Measurements from ENCODE around the gene PNPO. TPM values are rescaled to one million over a fixed set of nuclear protein-coding genes. Genes with fewer than 3 reads are reported as not detected.

Gene PNPO
- total RNA-seq, 1 experiment from 2014 or later = 57.5 TPM

DNA sequence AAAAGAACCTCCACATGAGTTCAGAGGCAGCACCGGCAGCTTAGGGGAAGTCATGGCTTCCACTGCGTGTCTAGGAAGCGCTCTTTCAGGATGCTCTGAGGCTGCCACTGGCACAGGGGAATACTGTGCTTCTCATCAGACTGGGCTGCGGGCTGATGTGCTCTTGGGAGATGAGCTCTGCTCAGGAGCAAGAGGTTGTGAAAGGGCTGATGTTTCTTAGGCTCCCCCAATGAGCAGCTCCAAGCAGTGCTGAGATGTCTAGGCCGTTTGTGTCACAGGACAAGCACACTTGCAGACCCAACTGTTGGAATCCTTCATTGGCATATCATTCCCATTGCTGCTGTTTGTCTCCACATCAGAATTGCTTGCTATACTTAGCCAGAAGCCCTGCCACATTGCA lies 41.7 kb upstream of the PNPO start:
- H3K27ac ChIP-seq (ENCODE audit: low read length) = no peak overlapping the region
- ChIA-PET CTCF (no interaction called here), POLR2A (ENCODE audit: unreplicated experiment) (no interaction called here)
- no peaks in the 10 kb centered on the region for H3K27me3 ChIP-seq (ENCODE audit: low read length)
- no peaks in the 10 kb centered on the region for H3K9me3 ChIP-seq (ENCODE audit: low read length)
- peaks cover 16% of the 10 kb centered on the region for H3K4me1 ChIP-seq (ENCODE audit: insufficient read depth, low read length)
- H3K9ac ChIP-seq (ENCODE audit: low read length) = no peak overlapping the region
- no peak overlapping the region for H3K4me3 ChIP-seq (ENCODE audit: low read length)
- no peaks in the 10 kb centered on the region for H3K36me3 ChIP-seq (ENCODE audit: low read depth, low read length)
- no TSS peak for BruUV-seq (replicated peaks)
- no peaks in the 10 kb centered on the region for H3F3A ChIP-seq (ENCODE audit: low read length, unreplicated experiment)
- no peaks in the 10 kb centered on the region for H4K20me1 ChIP-seq (ENCODE audit: low read length)
- DNase-seq (no peak), ATAC-seq (no peak)
- H2AFZ ChIP-seq (ENCODE audit: low read length) = no peak overlapping the region
- H3K4me2 ChIP-seq (ENCODE audit: low read length) = no peak overlapping the region
- TF ChIP-seq, protein P1, sequence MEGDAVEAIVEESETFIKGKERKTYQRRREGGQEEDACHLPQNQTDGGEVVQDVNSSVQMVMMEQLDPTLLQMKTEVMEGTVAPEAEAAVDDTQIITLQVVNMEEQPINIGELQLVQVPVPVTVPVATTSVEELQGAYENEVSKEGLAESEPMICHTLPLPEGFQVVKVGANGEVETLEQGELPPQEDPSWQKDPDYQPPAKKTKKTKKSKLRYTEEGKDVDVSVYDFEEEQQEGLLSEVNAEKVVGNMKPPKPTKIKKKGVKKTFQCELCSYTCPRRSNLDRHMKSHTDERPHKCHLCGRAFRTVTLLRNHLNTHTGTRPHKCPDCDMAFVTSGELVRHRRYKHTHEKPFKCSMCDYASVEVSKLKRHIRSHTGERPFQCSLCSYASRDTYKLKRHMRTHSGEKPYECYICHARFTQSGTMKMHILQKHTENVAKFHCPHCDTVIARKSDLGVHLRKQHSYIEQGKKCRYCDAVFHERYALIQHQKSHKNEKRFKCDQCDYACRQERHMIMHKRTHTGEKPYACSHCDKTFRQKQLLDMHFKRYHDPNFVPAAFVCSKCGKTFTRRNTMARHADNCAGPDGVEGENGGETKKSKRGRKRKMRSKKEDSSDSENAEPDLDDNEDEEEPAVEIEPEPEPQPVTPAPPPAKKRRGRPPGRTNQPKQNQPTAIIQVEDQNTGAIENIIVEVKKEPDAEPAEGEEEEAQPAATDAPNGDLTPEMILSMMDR (conservative IDR thresholded peaks at IDR 0.05; ENCODE audit: low read depth, low read length) = no peak
- TF ChIP-seq EZH2phosphoT487 (IDR thresholded peaks at IDR 0.05; ENCODE audit: borderline replicate concordance, low read length) (no peak), EZH2 (IDR thresholded peaks at IDR 0.05; ENCODE audit: low read length, unreplicated experiment) (no peak)
- intact Hi-C loops (cut with micrococcal nuclease) = no loop called here
- peaks cover 38% of the 10 kb centered on the region for H3K79me2 ChIP-seq (ENCODE audit: low read length)
- H3K9me2 ChIP-seq (replicated peaks; ENCODE audit: low read length) = no peaks in the 10 kb centered on the region

DNA sequence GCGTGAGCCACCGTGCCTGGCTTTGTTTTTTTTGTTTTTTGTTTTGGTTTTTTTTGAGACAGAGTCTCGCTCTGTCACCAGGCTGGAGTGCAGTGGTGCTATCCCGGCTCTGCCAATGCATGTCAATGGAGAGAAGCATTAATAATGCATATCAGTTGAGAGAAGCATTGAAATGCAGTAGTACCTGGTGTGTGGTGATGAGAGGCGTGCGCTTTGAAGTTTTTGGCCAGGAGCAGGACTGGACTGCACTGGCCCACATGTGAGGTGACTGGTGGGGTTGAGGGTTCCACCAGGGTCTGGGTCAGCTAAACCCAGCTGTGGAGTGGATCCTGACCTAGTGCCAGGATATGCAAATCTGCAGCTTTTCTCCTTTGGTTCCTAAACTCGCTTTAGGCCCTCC lies 39.9 kb upstream of the PNPO start:
- H3K27ac ChIP-seq (ENCODE audit: low read length) = no peak overlapping the region
- no peak overlapping the region for H2AFZ ChIP-seq (ENCODE audit: low read length)
- POLR2A ChIA-PET (ENCODE audit: unreplicated experiment) = no interaction called here
- H3K4me3 ChIP-seq (ENCODE audit: low read length) = no peak overlapping the region
- H3K9ac ChIP-seq (ENCODE audit: low read length) = no peak overlapping the region
- no peak overlapping the region for H3K4me2 ChIP-seq (ENCODE audit: low read length)
- ATAC-seq (no peak), DNase-seq (no peak)
- CTCF ChIA-PET = no interaction called here
- no TSS peak for BruUV-seq (replicated peaks)
- H3K27me3 ChIP-seq (ENCODE audit: low read length) = no peaks in the 10 kb centered on the region
- peaks cover 30% of the 10 kb centered on the region for H3K79me2 ChIP-seq (ENCODE audit: low read length)
- no peaks in the 10 kb centered on the region for H3K36me3 ChIP-seq (ENCODE audit: low read depth, low read length)
- peaks cover 12% of the 10 kb centered on the region for H3K4me1 ChIP-seq (ENCODE audit: insufficient read depth, low read length)
- no peaks in the 10 kb centered on the region for H3K9me3 ChIP-seq (ENCODE audit: low read length)
- no peaks in the 10 kb centered on the region for H3F3A ChIP-seq (ENCODE audit: low read length, unreplicated experiment)
- TF ChIP-seq EZH2 (IDR thresholded peaks at IDR 0.05; ENCODE audit: low read length, unreplicated experiment) (no peak), EZH2phosphoT487 (IDR thresholded peaks at IDR 0.05; ENCODE audit: borderline replicate concordance, low read length) (no peak)
- TF ChIP-seq, protein P1 (conservative IDR thresholded peaks at IDR 0.05; ENCODE audit: low read depth, low read length) = no peak
- no peaks in the 10 kb centered on the region for H4K20me1 ChIP-seq (ENCODE audit: low read length)
- intact Hi-C loops (cut with micrococcal nuclease) = no loop called here
- no peaks in the 10 kb centered on the region for H3K9me2 ChIP-seq (replicated peaks; ENCODE audit: low read length)

DNA sequence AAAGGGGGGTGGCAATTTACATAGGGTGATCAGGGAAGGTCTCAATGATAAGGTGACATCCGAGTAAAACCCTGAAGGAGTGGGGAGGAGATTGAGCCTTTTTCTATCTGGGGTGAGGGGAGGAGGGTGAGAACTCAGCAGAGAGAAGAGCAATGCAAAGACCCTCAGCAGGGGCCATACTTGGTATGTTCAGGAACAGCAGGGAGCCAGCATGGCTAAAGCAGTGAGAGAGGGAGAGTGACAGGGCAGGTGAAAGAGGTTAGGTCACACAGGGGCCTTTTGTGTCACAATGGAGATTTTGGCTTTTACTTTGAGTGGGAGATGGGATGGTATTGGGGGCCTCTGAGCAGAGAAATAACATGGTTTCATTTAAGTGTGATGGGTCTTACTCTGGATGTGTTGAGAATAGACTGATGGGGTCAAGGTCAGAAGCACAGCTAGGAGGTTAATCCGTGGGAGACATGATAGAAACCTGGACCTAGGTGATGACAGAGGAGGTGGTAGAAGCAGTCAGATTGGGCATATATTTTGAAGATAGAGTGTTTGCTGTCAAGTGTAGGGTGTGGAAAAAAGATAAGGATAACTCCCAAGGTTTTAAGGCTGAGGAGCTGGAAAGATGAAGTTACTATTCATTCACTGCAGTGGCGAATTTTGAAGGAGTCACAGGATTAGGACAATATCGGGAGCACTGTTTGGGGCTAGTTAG lies 39.2 kb upstream of the PNPO start:
- H4K20me1 ChIP-seq (ENCODE audit: low read length) = no peaks in the 10 kb centered on the region
- ChIA-PET CTCF (no interaction called here), POLR2A (ENCODE audit: unreplicated experiment) (no interaction called here)
- no peak overlapping the region for H3K4me2 ChIP-seq (ENCODE audit: low read length)
- peaks cover 23% of the 10 kb centered on the region for H3K79me2 ChIP-seq (ENCODE audit: low read length)
- no peak overlapping the region for H3K4me3 ChIP-seq (ENCODE audit: low read length)
- no peak for ATAC-seq
- H3K9me3 ChIP-seq (ENCODE audit: low read length) = no peaks in the 10 kb centered on the region
- H3K9me2 ChIP-seq (replicated peaks; ENCODE audit: low read length) = no peaks in the 10 kb centered on the region
- peaks cover 8% of the 10 kb centered on the region for H3K4me1 ChIP-seq (ENCODE audit: insufficient read depth, low read length)
- no peaks in the 10 kb centered on the region for H3K27me3 ChIP-seq (ENCODE audit: low read length)
- TF ChIP-seq, protein P1 (conservative IDR thresholded peaks at IDR 0.05; ENCODE audit: low read depth, low read length) = no peak
- no peak for TF ChIP-seq EZH2phosphoT487 (IDR thresholded peaks at IDR 0.05; ENCODE audit: borderline replicate concordance, low read length)
- TF ChIP-seq EZH2 (IDR thresholded peaks at IDR 0.05; ENCODE audit: low read length, unreplicated experiment) = no peak
- DNase-seq = no peak
- no TSS peak for BruUV-seq (replicated peaks)
- intact Hi-C loops (cut with micrococcal nuclease) = no loop called here
- H2AFZ ChIP-seq (ENCODE audit: low read length) = no peak overlapping the region
- no peaks in the 10 kb centered on the region for H3F3A ChIP-seq (ENCODE audit: low read length, unreplicated experiment)
- H3K9ac ChIP-seq (ENCODE audit: low read length) = no peak overlapping the region
- no peaks in the 10 kb centered on the region for H3K36me3 ChIP-seq (ENCODE audit: low read depth, low read length)
- no peak overlapping the region for H3K27ac ChIP-seq (ENCODE audit: low read length)

All from PC-3 (cell line).